ENCODE measurements around the gene CALHM3.

DNA sequence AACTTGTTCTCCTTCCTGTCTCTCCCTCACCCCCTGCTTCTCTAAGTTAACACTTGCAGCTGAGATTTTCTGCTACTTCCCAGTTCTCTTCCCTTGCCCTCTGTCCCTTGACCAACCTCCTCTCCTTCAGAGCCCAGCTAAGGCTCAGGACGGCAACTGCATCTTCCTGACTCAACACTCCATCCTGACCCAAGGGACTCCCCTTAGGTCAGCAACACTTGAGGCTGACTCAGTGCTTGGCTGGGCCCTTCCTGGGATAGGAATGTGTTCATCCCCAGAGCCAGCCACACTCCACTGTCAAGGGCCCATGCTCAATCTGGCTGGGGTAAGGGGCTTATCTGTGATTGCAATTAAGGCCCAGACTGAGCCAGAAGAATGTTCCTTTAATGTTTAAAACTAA is 30.3 kb downstream of the CALHM3 start:
- TF ChIP-seq POLR2A (IDR thresholded peaks at IDR 0.05; ENCODE audit: low read length) = no peak
- no peak for TF ChIP-seq GATA1 (IDR thresholded peaks at IDR 0.05; ENCODE audit: low read depth, low read length)
